ENCODE data around the gene EMC10. TPM values are rescaled to one million over a fixed set of nuclear protein-coding genes. Genes with fewer than 3 reads are reported as not detected.

EMC10 gene
- total RNA-seq, 1 donor from 2014 or later = 79.2 TPM

DNA sequence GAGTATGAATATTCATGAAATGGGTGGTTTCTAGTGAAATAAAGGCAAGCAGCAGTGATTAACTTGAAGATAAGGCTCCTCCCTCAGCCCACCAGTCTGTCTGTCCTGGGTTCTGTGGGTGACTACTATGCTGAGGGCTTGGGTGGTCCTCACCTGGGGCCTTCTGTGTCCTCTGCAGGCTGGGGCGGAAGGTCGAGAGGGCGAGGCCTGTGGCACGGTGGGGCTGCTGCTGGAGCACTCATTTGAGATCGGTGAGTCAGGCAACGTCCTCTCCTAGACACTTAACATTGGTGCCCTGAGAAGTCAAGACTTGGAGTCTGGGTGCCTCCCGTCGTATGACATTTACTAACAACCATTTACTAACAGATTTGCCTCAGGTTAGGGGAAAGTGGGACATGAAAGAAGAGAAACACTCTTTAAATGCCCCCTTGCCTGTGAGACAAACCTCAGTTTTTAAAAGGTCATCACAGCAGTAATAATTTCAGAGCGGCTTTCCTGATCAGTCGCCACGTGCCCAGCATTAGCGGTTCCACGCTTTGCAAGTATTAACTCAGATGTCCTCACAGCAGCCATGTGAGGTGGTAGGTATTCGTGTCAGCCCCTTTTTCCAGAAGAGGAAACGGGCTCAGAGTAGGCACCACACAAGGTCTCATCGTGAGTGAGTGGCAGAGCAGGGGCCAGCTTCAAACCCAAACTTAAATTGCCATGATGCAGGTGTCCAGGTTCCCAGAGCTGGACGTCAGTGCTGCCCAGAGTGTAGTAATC lies 1.6 kb downstream of the EMC10 start:
- peak overlapping the region; percentile 49 for H3K27ac Mint-ChIP-seq
- H3K4me3 Mint-ChIP-seq = peak overlapping the region; percentile 100
- no peak for DNase-seq
- H3K9me3 Mint-ChIP-seq = no peaks in the 10 kb centered on the region
- H3K4me1 Mint-ChIP-seq = peaks cover 21% of the 10 kb centered on the region
- no peaks in the 10 kb centered on the region for H3K27me3 Mint-ChIP-seq
- H3K36me3 Mint-ChIP-seq (ENCODE audit: low read depth) = peaks cover 37% of the 10 kb centered on the region
- intact Hi-C loops (cut with micrococcal nuclease) = no loop called here

DNA sequence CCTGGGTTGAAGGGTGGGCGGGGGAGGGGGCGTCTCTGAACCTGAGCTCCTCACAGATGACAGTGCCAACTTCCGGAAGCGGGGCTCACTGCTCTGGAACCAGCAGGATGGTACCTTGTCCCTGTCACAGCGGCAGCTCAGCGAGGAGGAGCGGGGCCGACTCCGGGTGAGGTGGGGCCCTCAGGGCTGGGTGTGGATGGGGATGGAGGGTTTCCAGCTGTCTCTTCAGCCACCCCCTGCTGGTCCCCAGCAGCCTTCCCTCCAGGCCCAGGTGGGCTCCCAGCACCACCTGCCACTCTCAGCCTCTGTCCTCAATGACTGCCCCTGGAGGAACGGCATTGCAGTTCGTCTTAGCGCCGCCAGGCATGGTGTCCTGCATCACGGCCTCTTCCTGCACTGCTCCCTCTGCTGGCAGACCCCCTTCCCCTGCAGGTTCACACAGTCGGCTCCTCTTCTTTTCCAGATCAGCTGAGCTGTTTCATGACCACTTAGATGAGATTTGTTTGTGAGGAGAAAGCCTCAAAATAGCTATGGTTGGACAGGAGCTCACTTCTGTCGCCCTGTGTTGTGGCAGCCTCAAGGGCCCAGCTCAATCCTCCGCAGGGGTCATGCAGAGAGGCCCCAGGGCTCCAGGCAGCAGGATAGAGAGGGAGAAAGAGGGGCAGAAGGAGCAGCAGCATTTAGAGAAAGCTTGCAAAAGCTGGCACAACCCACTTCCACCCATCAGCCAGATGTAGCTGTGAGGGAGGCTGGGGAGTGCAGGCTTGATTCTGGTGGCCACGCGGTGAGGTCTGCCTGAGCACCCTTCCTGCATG lies 2.8 kb downstream of the EMC10 start:
- no peak overlapping the region for H3K27ac Mint-ChIP-seq

DNA sequence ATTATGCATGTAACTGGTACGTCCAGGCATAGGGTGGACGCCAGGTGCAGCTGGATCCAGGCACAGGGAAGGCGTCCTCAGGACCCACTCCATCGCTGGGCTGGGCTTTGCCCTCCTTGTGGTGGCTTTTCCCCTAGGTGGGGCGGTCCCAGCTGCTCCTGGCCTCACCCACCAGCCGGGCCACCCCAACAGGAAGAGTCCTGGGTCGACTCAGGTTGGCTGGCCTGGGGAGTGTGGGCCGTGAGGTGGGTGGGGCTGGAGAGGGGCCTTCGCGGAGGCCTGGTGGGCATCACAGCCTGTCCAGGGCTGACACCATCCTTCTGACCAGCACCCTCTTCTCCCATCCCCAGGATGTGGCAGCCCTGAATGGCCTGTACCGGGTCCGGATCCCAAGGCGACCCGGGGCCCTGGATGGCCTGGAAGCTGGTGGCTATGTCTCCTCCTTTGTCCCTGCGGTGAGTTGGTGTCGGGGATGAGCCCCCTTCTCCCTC lies 3.5 kb downstream of the EMC10 start:
- H3K36me3 Mint-ChIP-seq (ENCODE audit: low read depth) = peaks cover 46% of the 10 kb centered on the region
- no peak overlapping the region for H3K4me3 Mint-ChIP-seq
- no peaks in the 10 kb centered on the region for H3K27me3 Mint-ChIP-seq
- no peak overlapping the region for H3K27ac Mint-ChIP-seq
- no peak for DNase-seq
- peaks cover 22% of the 10 kb centered on the region for H3K4me1 Mint-ChIP-seq
- intact Hi-C loops (cut with micrococcal nuclease) = no loop called here
- no peaks in the 10 kb centered on the region for H3K9me3 Mint-ChIP-seq

More for the DNA sequence above, 2.8 kb downstream of the EMC10 start:
- H3K4me3 Mint-ChIP-seq = peak overlapping the region; percentile 26
- H3K27me3 Mint-ChIP-seq = no peaks in the 10 kb centered on the region
- H3K9me3 Mint-ChIP-seq = no peaks in the 10 kb centered on the region
- H3K4me1 Mint-ChIP-seq = peaks cover 22% of the 10 kb centered on the region
- intact Hi-C loops (cut with micrococcal nuclease) = no loop called here
- peak; percentile 68 for DNase-seq
- H3K36me3 Mint-ChIP-seq (ENCODE audit: low read depth) = peaks cover 43% of the 10 kb centered on the region

DNA sequence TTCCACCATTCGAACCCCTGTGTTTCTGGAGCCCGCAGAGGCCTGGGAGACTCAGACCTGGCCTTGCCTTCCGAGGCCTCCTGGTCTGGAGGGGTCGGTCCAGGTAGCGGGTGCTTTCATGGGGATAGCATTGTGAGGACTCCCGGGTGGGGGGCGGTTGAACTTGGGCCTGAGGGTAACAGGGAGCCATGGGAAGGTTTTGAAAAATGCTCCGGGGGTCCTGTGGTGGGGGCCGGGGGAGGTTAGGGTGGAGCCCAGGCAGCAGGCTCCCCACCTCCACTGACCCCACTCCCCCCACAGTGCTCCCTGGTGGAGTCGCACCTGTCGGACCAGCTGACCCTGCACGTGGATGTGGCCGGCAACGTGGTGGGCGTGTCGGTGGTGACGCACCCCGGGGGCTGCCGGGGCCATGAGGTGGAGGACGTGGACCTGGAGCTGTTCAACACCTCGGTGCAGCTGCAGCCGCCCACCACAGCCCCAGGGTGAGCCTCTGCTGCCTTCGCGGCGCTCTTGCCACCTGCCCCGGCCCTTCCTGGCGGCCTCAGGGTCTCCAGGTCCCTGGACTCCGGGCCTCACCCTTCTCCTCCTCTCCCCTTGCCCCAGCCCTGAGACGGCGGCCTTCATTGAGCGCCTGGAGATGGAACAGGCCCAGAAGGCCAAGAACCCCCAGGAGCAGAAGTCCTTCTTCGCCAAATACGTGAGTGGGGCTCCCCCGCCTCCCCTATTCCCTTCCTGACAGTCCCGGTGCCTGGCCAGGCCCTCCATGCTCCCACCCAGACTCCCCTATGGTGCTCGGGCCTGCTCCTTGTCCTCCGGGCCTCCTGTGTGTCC lies 4.2 kb downstream of the EMC10 start:
- peaks cover 53% of the 10 kb centered on the region for H3K36me3 Mint-ChIP-seq (ENCODE audit: low read depth)
- H3K4me3 Mint-ChIP-seq = no peak overlapping the region
- peaks cover 20% of the 10 kb centered on the region for H3K4me1 Mint-ChIP-seq
- DNase-seq = no peak
- no peaks in the 10 kb centered on the region for H3K27me3 Mint-ChIP-seq
- H3K9me3 Mint-ChIP-seq = no peaks in the 10 kb centered on the region
- intact Hi-C loops (cut with micrococcal nuclease) = no loop called here
- H3K27ac Mint-ChIP-seq = no peak overlapping the region

DNA sequence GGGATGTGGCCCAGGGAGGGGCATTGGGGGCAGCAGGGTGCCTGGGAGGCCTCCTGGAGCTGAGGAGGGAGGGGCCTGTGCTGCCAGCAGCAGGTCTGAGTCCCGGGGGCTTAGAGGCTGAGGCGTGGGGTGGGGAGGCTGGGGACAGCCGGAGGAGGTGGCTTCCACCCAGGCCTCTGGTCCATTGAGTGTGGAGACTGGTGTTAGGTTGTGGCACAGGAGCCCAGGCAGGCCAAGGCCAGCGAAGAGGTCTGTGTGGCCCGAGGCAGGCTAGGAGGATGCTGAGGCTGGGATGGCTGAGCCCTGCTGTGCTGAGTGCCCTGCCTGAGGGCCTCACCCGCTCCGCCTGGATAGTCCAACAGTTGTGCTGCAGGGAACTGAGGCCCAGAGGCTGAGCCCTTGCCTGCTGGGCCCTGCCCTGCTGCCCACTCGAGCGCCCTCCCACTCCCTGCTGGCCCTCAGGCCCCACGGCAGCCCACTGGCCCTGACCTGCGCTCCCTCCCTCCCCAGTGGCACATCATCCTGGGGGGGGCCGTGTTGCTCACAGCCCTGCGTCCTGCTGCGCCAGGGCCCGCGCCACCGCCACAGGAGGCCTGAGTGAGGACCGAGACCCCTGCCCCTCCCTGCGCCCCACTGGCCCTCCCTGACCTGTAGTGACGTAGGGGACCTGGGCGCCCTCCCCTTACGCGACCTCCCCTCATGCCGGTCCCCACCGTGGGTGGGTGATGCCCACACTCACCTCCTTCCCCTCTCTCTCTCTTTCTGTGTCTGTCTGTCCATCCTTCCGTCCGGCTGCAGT lies 5.2 kb downstream of the EMC10 start:
- peaks cover 17% of the 10 kb centered on the region for H3K4me1 Mint-ChIP-seq
- no peak overlapping the region for H3K4me3 Mint-ChIP-seq
- intact Hi-C loops (cut with micrococcal nuclease) = no loop called here
- H3K27ac Mint-ChIP-seq = no peak overlapping the region
- no peaks in the 10 kb centered on the region for H3K27me3 Mint-ChIP-seq
- peaks cover 58% of the 10 kb centered on the region for H3K36me3 Mint-ChIP-seq (ENCODE audit: low read depth)
- no peak for DNase-seq
- H3K9me3 Mint-ChIP-seq = no peaks in the 10 kb centered on the region

DNA sequence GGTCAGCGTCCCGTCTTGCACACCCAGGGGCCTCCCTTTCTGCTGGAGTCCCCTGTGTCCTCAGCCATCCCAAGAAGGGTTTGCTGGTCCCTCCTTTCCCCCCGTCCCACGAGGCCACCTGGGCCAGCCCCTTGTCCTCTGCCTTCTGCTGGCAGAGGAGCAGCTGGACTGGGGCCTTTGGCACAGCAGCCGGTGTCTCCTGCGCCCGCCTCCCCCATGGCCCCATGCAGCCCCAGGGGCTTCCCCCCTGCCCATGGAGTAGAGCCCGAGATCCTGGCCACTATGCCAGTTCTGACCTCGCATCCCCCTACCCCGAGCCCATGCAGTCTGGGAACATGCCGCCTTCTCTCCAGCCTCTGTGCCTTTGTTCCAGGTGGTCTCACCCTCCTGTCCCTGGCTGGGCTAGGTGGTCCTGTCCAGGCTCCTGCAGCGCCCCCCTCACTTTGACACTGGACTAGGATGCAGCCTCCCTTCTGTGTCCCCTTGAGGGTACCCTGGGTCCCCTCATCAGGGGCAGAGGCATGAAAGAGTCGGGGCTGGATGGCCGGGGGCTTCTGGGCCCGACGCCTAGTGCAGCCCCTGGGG lies 6.1 kb downstream of the EMC10 start:
- Mint-ChIP-seq H3K4me3 (no peak overlapping the region), H3K27me3 (no peaks in the 10 kb centered on the region), H3K9me3 (no peaks in the 10 kb centered on the region), H3K4me1 (peaks cover 12% of the 10 kb centered on the region), H3K27ac (no peak overlapping the region), H3K36me3 (ENCODE audit: low read depth) (peaks cover 57% of the 10 kb centered on the region)
- intact Hi-C loops (cut with micrococcal nuclease) = no loop called here
- DNase-seq = no peak

DNA sequence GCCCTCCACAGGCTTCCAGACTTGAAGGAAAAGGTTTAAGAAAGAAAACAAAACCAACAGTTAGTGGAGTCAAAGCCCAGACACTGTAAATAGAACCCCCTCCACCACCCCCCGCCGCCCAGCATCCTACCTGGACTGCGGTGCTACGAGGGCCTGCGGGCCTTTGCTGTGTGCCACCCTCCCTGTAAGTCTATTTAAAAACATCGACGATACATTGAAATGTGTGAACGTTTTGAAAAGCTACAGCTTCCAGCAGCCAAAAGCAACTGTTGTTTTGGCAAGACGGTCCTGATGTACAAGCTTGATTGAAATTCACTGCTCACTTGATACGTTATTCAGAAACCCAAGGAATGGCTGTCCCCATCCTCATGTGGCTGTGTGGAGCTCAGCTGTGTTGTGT lies 6.6 kb downstream of the EMC10 start:
- H3K27ac Mint-ChIP-seq = no peak overlapping the region
- peaks cover 52% of the 10 kb centered on the region for H3K36me3 Mint-ChIP-seq (ENCODE audit: low read depth)
- no peaks in the 10 kb centered on the region for H3K9me3 Mint-ChIP-seq
- intact Hi-C loops (cut with micrococcal nuclease) = no loop called here
- no peak overlapping the region for H3K4me3 Mint-ChIP-seq
- peaks cover 8% of the 10 kb centered on the region for H3K4me1 Mint-ChIP-seq
- no peaks in the 10 kb centered on the region for H3K27me3 Mint-ChIP-seq
- no peak for DNase-seq

DNA sequence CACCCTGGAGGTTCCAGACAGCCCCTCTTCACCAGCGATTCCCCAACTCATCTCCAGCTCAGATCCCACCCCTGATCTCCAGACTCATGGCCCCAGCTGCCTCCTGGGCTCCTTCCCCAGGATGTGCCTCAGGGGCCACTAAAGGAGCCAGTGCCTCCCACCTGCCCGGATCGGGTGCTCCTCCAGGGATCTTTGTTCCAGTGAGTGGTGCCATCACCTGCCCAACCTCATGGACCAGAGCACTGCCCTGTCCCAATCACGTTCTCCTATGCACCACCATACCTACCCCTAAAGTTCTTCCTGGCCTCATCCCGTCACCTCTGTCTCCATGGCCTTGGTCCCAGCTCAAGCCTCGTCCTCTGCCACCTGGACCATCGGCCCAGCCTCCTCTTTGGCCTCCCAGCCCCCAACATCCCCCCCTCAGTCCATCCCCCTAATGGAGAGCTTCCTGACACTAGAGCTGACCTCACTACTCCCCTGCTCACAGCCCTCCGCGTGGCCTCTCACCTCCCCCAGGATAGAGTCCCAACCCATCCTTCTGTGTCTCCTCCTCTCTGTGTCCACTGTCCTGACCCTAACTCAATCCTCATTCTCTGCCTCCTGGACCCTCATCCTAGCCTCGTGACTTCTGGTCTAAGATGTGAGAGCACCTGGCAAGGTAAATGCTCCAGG lies 9.1 kb downstream of the EMC10 start:
- Mint-ChIP-seq H3K36me3 (ENCODE audit: low read depth) (peaks cover 40% of the 10 kb centered on the region), H3K9me3 (no peaks in the 10 kb centered on the region), H3K27ac (no peak overlapping the region), H3K27me3 (no peaks in the 10 kb centered on the region), H3K4me3 (no peak overlapping the region), H3K4me1 (peaks cover 6% of the 10 kb centered on the region)
- intact Hi-C loops (cut with micrococcal nuclease) = no loop called here
- no peak for DNase-seq

DNA sequence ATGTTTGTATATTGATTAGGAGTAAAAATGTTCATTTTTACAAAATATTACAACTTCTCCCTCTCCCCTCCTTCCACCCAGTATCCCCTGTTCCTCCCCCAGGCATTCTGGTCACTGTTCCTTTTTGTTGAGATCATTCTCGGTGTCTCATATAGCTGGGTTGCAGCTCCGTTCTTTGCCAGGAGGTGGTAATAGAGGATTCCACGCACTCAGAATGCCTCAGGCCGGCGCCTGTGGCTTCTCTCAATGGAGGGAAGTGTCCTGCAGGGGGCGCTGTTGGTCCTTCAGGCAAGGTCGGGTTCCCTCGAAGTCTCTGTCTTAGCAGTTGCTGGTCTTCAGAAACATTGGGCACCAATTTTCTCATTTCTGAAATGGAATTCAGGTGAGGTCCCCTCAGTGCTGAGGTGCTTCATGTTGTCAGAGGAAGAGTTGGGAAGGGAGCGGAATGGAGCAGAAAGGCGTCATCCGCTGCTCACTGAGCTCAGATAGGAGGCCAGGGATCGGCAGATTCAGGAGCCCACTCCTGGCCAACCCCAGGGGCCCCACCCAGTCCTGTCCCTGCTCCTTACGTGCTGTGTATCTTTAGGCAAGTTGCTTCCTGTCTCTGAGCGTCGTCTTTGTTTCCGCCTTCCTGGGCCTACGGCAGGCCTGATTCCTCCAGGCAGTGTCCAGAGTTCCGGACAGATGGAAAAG lies 10.7 kb downstream of the EMC10 start:
- Mint-ChIP-seq H3K27me3 (peaks cover 6% of the 10 kb centered on the region), H3K36me3 (ENCODE audit: low read depth) (peaks cover 35% of the 10 kb centered on the region), H3K27ac (no peak overlapping the region), H3K4me3 (no peak overlapping the region), H3K4me1 (peaks cover 14% of the 10 kb centered on the region), H3K9me3 (no peaks in the 10 kb centered on the region)
- intact Hi-C loops (cut with micrococcal nuclease) = no loop called here
- DNase-seq = peak; percentile 83

DNA sequence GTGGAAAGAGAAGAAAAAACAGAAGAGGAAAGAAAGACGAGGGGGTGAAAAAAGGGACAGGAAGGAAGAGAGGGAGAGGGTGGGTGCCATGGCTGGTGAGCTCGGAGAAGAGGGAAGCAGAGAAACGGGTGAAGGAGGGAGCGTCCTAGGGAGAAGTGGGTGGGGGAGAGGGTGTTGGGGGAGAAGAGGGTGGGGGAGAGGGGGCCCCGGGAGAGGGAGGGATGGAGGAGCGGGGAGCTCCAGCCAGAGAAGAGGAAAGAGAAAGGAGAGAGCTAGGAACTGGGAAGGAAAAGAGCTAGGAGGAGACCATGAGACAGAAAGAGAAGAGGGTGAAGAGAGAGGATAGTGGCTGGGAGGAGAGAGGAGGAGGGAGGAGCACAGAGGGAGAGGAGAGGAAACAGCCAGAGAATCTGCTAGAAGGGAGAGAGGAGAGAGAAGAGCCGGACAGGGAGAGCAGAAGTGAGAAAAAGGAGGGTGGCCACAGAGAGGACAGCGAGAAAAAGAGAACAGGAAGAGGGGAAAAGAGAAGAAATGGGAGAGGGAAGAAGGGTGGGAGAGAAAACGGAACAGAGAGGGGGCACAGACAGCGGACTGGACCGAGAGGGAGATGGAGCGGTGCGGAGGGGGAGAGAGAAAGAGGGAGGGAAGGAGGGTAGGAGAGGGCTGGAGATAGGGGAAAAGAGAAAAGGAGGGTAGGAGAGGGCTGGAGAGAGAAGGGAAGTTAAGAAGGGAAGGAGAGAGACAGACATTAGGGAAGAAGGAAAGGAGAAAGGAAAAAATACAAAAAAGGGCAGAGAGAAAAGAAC lies 12.3 kb downstream of the EMC10 start:
- DNase-seq = no peak
- Mint-ChIP-seq H3K9me3 (no peaks in the 10 kb centered on the region), H3K36me3 (ENCODE audit: low read depth) (peaks cover 25% of the 10 kb centered on the region), H3K4me1 (peaks cover 17% of the 10 kb centered on the region), H3K27ac (peak overlapping the region; percentile 27), H3K27me3 (peaks cover 10% of the 10 kb centered on the region), H3K4me3 (no peak overlapping the region)
- intact Hi-C loops (cut with micrococcal nuclease) = no loop called here

DNA sequence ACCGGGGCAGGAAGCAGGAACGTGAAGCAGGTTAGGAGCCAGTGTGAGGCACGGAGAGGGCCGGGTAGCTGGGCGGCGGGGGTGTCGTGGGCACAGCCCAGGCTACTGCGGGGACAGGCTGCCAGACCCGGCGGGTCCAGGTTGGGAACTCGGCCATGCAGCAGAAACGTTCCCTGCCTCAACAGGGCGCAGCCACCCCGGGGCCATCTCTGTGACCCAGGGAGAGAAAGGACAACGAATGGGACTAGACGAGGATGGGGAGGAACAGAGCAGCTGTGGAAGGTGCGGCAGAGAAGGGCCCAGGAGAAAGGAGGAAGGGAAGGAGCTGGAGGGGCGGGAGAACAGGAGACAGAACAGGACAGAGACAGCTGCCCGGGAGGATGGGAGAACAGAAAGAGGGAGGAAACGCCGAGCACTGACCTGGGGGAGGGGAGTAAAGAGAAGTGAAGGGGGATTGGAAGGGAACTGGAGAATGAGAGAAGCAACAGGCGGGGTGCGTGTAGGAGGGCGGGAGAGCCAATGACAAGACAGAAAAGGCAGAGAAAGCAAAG lies 13.2 kb downstream of the EMC10 start:
- no peak for DNase-seq
- Mint-ChIP-seq H3K27me3 (peaks cover 10% of the 10 kb centered on the region), H3K9me3 (no peaks in the 10 kb centered on the region), H3K4me1 (peaks cover 17% of the 10 kb centered on the region), H3K4me3 (no peak overlapping the region), H3K36me3 (ENCODE audit: low read depth) (peaks cover 25% of the 10 kb centered on the region), H3K27ac (no peak overlapping the region)
- intact Hi-C loops (cut with micrococcal nuclease) = no loop called here

Measured in activated CD4-positive, alpha-beta T cell treated with anti-CD3 and anti-CD28 coated beads, Interleukin-2, amount 10 ng/mL, durations not matched to agents 24 days and 14 days (primary cell).